OCI-LY1 (cell line): ENCODE results near the gene PSMD7.

Experiments
- H2AFZ ChIP-seq: fragments of 200-600 bp; sonication (generic), shearing (Covaris generic); 2 replicates; pipeline ENCODE4 v1.6.0; 2014; ENCODE audit warnings: antibody characterized with exemption, mild to moderate bottlenecking, low read length
- H3F3A ChIP-seq: fragments of 200-600 bp; sonication (generic), shearing (Covaris generic); 2 replicates; pipeline ENCODE4 v1.6.0; 2014; ENCODE audit warnings: mild to moderate bottlenecking, antibody characterized with exemption, low read length, moderate library complexity; ENCODE audit not compliant: insufficient read depth
- H3K27ac ChIP-seq: fragments of 200-600 bp; sonication (generic); 2 replicates; pipeline ENCODE4 v1.5.1; 2014; ENCODE audit warnings: low read length, mixed run types, mild to moderate bottlenecking, low read depth; ENCODE audit not compliant: poor library complexity, severe bottlenecking
- H3K27me3 ChIP-seq: fragments of 200-600 bp; sonication (generic); 2 replicates; pipeline ENCODE4 v1.6.0; 2014; ENCODE audit warnings: antibody characterized with exemption, mild to moderate bottlenecking, low read length, moderate library complexity; ENCODE audit not compliant: insufficient read depth
- H3K36me3 ChIP-seq: fragments of 200-600 bp; sonication (generic); 2 replicates; pipeline ENCODE4 v1.6.1; 2014; ENCODE audit warnings: mild to moderate bottlenecking, antibody characterized with exemption, low read length, moderate library complexity, mixed read lengths; ENCODE audit not compliant: insufficient read depth
- H3K4me1 ChIP-seq: fragments of 200-600 bp; sonication (generic); 2 replicates; pipeline ENCODE4 v1.5.1; 2014; ENCODE audit warnings: mild to moderate bottlenecking, low read length, moderate library complexity; ENCODE audit not compliant: insufficient read depth, severe bottlenecking
- H3K4me2 ChIP-seq: fragments of 200-600 bp; sonication (generic), shearing (Covaris generic); 2 replicates; pipeline ENCODE4 v1.6.1; 2014; ENCODE audit warnings: low read length
- H3K4me3 ChIP-seq: fragments of 200-600 bp; sonication (generic); 2 replicates; pipeline ENCODE4 v1.5.1; 2014; ENCODE audit warnings: low read length, low read depth, mild to moderate bottlenecking, mixed read lengths; ENCODE audit not compliant: poor library complexity, severe bottlenecking
- H3K79me2 ChIP-seq: fragments of 200-600 bp; shearing (Covaris generic); 2 replicates; pipeline ENCODE4 v1.6.1; 2016; ENCODE audit warnings: mixed run types, low read length, mixed read lengths; ENCODE audit not compliant: insufficient read depth
- H3K9ac ChIP-seq: fragments of 200-600 bp; sonication (generic), shearing (Covaris generic); 2 replicates; pipeline ENCODE4 v1.6.1; 2014; ENCODE audit warnings: mild to moderate bottlenecking, low read length, mixed read lengths
- H3K9me2 ChIP-seq: fragments of 200-600 bp; sonication (generic), shearing (Covaris generic); 2 replicates; pipeline ENCODE4 v1.6.1; 2014; ENCODE audit warnings: low read depth, mild to moderate bottlenecking, low read length, mixed read lengths
- H3K9me3 ChIP-seq: fragments of 200-600 bp; shearing (Covaris generic); 2 replicates; pipeline ENCODE4 v1.6.1; 2014; ENCODE audit warnings: low read length, mixed read lengths
- H4K20me1 ChIP-seq: fragments of 200-600 bp; sonication (generic), shearing (Covaris generic); 2 replicates; pipeline ENCODE4 v1.6.0; 2016; ENCODE audit warnings: mild to moderate bottlenecking, low read length; ENCODE audit not compliant: insufficient read depth
- CTCF ChIP-seq: fragments of 200-600 bp; sonication (generic), shearing (Covaris generic); IDR thresholded peaks from 2 replicates; pipeline ENCODE4 v1.5.1; 2017; ENCODE audit warnings: mild to moderate bottlenecking, antibody characterized with exemption, low read length, moderate library complexity, mixed read lengths
- EZH2 ChIP-seq: fragments of 200-600 bp; sonication (generic), shearing (Covaris generic); IDR thresholded peaks from 2 replicates; pipeline ENCODE4 v1.8.0; 2017; ENCODE audit warnings: borderline replicate concordance, mixed run types, mild to moderate bottlenecking, antibody characterized with exemption, low read length, moderate library complexity, mixed read lengths

PSMD7 gene

GRCh38 chr16:74305281-74305680 lies 8.7 kb downstream of the PSMD7 start:
- Histone ChIP-seq H3K4me2 (no peak overlapping the region), H3K4me3 (no peak overlapping the region), H3K9ac (no peak overlapping the region), H3K36me3 (peaks cover 80% of the 10 kb centered on the region), H2AFZ (no peak overlapping the region), H3K79me2 (no peaks in the 10 kb centered on the region), H3K4me1 (no peaks in the 10 kb centered on the region), H3K9me2 (no peaks in the 10 kb centered on the region), H3K27me3 (no peaks in the 10 kb centered on the region), H3F3A (peaks cover 10% of the 10 kb centered on the region; the same call in 1 of the 2 replicates), H3K9me3 (no peaks in the 10 kb centered on the region), H4K20me1 (no peaks in the 10 kb centered on the region), H3K27ac (no peak overlapping the region)
- no peak for TF ChIP-seq EZH2
- no peak for TF ChIP-seq CTCF

- Histone ChIP-seq H3K9me2 (no peaks in the 10 kb centered on the region), H3K36me3 (peaks cover 71% of the 10 kb centered on the region), H3K9me3 (no peaks in the 10 kb centered on the region), H3K9ac (no peak overlapping the region), H4K20me1 (no peaks in the 10 kb centered on the region), H3K4me3 (no peak overlapping the region), H3K4me1 (no peaks in the 10 kb centered on the region), H3K27ac (no peak overlapping the region), H3F3A (peaks cover 10% of the 10 kb centered on the region; the same call in 1 of the 2 replicates), H3K27me3 (no peaks in the 10 kb centered on the region), H3K4me2 (no peak overlapping the region), H2AFZ (no peak overlapping the region), H3K79me2 (no peaks in the 10 kb centered on the region)
- TF ChIP-seq CTCF (no peak), EZH2 (no peak)
Measured at GRCh38 chr16:74305978-74306784, 9.6 kb downstream of the PSMD7 start.

- Histone ChIP-seq H3F3A (peaks cover 10% of the 10 kb centered on the region; the same call in 1 of the 2 replicates), H3K36me3 (peaks cover 59% of the 10 kb centered on the region), H3K27ac (no peak overlapping the region), H4K20me1 (no peaks in the 10 kb centered on the region), H3K4me3 (no peak overlapping the region), H3K4me1 (no peaks in the 10 kb centered on the region), H3K79me2 (no peaks in the 10 kb centered on the region), H3K9me3 (no peaks in the 10 kb centered on the region), H3K9me2 (no peaks in the 10 kb centered on the region), H3K4me2 (no peak overlapping the region), H3K9ac (no peak overlapping the region), H3K27me3 (no peaks in the 10 kb centered on the region), H2AFZ (no peak overlapping the region)
- no peak for TF ChIP-seq EZH2
- no peak for TF ChIP-seq CTCF
Measured at GRCh38 chr16:74307383-74307782, 10.8 kb downstream of the PSMD7 start.
